Breast epithelium (tissue), 3 donors: ENCODE data around the gene TMEM26.

ENCODE experiments used
- CTCF ChIP-seq, 3 donors: fragments of 450-650 bp; IDR thresholded peaks; one replicate each; pipeline ENCODE4 v1.5.1; 2016 to 2017; ENCODE audit warnings: antibody characterized with exemption in 3 of 3, mild to moderate bottlenecking in 3 of 3, moderate library complexity in 3 of 3
- POLR2AphosphoS5 ChIP-seq, 3 donors: sonication (generic); formaldehyde crosslinking; IDR thresholded peaks; one replicate each; pipeline ENCODE4 v1.6.1; 2017; ENCODE audit warnings: antibody characterized with exemption in 3 of 3

- TF ChIP-seq CTCF (IDR thresholded peaks at IDR 0.05), result no peak
- TF ChIP-seq POLR2AphosphoS5 (IDR thresholded peaks at IDR 0.05), result no peak
These were observed 88.6 kb downstream of the TMEM26 start for GRCh38 chr10:61364619-61365018.
